ENCODE measurements around the gene SIGLEC6. TPM values are rescaled to one million over a fixed set of nuclear protein-coding genes. Genes with fewer than 3 reads are reported as not detected.

SIGLEC6 gene
- polyA plus RNA-seq (ENCODE audit: insufficient read length in 4 of 4), result under 1 TPM in 2 of 4 donors, not detected in 2; 0.14 to 0.23 TPM

DNA sequence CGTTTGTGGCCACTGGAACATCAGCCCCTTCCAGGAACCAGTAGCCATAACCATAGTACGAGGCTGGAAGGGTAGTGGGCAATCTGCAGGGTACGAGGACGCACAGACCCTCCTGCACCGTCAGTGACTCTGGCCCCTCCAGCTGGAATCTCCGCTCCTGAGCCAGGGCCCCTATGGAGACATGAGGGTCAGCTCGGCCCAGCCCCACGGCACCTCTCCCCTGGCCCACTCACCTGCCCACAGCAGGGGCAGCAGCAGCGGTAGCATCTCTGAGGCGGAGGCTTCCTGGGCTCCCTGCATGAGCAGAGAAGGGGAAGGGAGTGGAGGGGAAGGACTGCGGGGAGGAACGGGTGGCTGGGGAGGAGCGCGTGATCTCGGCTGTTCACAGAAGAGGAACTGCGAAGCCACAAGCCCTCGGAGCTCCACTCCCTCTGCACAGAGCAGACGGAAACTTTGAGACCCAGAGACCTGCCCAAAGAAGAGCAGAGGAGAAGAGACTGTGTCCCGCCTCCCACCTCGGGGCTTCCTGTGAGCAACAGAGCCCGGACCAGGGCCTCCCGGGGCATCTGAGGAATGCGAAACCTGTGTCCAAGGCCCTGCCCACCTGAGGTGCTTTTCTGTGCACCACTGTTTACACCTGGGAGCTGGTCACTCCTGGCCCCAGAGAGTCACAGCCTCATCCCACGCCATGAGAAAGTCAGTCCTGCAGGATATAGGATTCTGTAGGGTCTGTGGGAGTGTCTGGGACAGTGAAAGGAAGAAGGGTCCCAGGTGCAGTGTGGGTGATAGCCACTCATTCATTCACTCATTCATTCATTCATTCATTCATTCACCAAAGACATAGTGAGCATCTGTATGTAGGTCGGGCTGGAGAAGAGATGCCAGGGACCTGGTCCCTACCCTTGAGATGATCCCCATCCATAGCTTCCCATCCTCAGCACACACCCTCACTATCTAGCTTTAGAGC is at the start of gene SIGLEC6:
Gene SIGLEC6 (minus strand): TSS at position 322 of the 967 bp plus-strand sequence. CDS start 22 bp downstream, at position 300.
- DNase-seq (ENCODE audit: low read depth in 4 of 4, low spot score in 3 of 4), result no peak

GRCh38 chr19:51576850-51577249 is 45.4 kb upstream of the SIGLEC6 start:
- DNase-seq (ENCODE audit: low read depth in 4 of 4, low spot score in 3 of 4), result no peak

- DNase-seq (ENCODE audit: low read depth in 4 of 4, low spot score in 3 of 4), result no peak
Measured at GRCh38 chr19:51573331-51573730, 41.9 kb upstream of the SIGLEC6 start.

DNA sequence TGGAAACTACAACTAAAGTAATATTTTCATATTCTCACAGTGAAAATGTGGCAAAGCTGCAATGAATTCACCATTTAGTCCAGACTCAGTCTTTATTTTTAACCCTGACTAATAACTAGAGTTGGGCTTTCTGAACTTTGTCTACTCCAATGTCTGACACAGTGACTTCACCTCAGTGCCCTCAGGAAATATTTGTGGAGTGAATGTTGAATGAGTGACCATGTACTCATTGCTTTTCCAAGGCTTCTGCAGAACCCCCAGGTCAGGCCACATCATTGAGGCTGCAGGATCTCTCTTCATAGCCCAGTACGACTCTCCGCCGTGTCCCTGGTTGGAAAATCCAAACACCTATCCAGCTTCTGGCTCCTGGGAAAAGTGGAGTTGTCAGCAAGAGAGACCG is 41.4 kb upstream of the SIGLEC6 start:
- no peak for DNase-seq (ENCODE audit: low read depth in 4 of 4, low spot score in 3 of 4)

DNA sequence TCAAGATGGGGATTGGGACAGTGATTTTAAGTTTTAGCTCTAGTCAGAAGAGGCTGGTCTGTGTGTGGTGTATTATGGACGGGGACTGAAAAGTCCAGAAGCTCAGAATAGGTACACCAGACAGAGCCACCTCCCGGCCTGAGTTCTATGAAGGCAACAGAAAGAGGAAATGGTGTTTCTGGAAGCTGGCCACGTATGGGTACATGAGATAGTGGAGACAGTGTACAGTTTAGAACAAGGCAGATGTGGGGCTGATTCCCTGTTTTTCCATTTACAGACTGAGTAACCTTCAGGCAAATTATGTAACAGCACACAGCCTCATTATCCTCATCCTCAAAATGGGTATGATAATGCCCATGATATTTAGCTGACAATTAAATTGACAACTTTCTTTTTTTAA is 40.9 kb upstream of the SIGLEC6 start:
- no peak for DNase-seq (ENCODE audit: low read depth in 4 of 4, low spot score in 3 of 4)

- DNase-seq (ENCODE audit: low read depth in 4 of 4, low spot score in 3 of 4), result no peak
Measured at GRCh38 chr19:51571599-51571998, 40.1 kb upstream of the SIGLEC6 start.

- peak; percentile 94 to 98 (median 97) for DNase-seq (ENCODE audit: low read depth in 4 of 4, low spot score in 3 of 4)
Measured at GRCh38 chr19:51570962-51571575, 39.6 kb upstream of the SIGLEC6 start, which contains the start of gene ZNF175. Gene ZNF175, plus strand, starts transcription at chr19:51571283. Its CDS starts 2,047 bp downstream, at chr19:51573330.

- no peak for DNase-seq (ENCODE audit: low read depth in 4 of 4, low spot score in 3 of 4)
Measured at GRCh38 chr19:51568456-51568855, 37.0 kb upstream of the SIGLEC6 start.

DNA sequence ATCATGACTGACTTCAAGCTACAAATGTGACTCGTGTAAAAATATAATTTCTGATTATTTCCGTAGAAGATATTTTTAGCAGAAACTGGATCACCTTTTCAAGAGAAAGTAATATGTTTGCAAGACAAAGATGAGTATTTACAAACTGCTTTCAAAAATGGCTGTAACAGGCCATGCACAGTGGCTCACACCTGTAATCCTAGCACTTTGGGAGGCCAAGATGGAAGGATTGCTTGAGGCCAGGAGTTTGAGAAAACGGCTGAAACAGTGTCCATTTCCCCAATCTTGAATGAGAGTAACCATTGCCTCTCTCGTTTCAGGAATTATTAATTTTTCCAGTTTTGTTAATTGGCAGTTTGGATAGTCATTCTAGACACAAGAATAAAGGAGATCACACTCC is 36.1 kb upstream of the SIGLEC6 start:
- no peak for DNase-seq (ENCODE audit: low read depth in 4 of 4, low spot score in 3 of 4)

DNA sequence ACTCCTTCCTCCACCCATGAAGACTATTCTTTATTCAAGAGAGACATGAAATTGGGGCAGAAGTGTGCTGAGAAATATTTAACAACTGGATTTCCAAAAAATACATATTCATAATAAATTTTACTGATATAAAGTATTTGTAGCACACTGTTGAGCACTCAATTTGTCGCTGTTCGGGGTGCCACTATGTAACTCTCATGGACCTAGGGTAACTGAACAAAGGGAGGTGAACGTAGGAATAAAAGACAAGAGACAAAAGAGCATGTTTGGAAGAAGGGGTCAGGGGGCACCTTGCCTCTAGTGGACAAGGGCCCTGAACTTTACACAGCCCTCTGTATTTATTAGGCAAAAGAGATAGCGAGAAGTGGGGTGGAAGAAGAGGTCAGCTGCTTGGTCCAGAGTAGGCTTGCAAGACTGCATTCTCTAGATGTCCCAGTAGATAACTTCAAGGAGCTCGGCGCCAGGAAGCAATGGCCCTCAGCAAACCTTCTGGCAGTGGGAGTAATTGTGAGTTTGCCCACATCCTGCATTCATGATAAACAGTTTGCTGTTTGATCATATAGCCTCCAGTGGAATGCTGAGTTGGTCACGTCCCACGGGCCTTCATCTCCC is 35.1 kb upstream of the SIGLEC6 start:
- no peak for DNase-seq (ENCODE audit: low read depth in 4 of 4, low spot score in 3 of 4)

GRCh38 chr19:51565583-51565982 is 34.1 kb upstream of the SIGLEC6 start:
- no peak for DNase-seq (ENCODE audit: low read depth in 4 of 4, low spot score in 3 of 4)

GRCh38 chr19:51564791-51565190 is 33.3 kb upstream of the SIGLEC6 start:
- no peak for DNase-seq (ENCODE audit: low read depth in 4 of 4, low spot score in 3 of 4)

- DNase-seq (ENCODE audit: low read depth in 4 of 4, low spot score in 3 of 4), result no peak
Measured at GRCh38 chr19:51560339-51560738, 28.9 kb upstream of the SIGLEC6 start.

GRCh38 chr19:51559240-51559639 is 27.8 kb upstream of the SIGLEC6 start:
- no peak for DNase-seq (ENCODE audit: low read depth in 4 of 4, low spot score in 3 of 4)

DNA sequence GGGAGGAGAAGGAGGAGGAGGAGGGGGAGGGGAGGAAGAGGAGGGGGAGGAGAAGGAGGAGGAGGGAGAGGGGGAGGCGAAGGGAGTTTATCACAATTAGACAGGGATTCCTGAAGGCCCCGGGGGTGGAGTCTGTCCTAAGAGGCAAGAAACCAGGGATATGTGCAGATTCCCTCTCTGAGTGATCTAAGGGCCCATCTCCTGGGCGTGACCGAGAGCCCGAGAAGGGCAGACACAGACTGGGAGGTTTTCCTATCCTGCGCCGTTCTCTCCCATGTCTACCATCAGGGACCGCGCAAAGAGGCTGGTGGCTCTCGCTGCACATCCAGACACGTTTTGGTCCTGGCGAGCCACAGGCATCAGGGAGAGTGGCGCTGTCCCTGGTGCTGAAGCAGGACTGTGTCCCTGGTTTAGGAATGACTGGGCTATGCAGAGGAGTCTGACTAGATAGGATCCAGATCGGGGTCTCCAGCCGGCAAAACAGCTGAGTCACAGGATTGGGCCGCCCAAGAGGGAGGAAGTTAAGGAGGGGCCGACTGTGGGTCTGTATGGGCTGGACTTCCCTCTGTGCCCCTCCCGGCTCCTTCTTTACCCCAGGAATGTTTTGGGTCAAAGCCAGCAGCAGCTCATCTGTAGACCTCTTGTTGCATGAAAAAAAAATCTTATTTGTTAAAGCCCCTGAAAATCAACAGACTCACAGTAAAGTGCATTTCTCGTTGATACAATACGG is 21.7 kb upstream of the SIGLEC6 start:
- peak; percentile 38 to 77 (median 60) for DNase-seq (ENCODE audit: low read depth in 4 of 4, low spot score in 3 of 4)

DNA sequence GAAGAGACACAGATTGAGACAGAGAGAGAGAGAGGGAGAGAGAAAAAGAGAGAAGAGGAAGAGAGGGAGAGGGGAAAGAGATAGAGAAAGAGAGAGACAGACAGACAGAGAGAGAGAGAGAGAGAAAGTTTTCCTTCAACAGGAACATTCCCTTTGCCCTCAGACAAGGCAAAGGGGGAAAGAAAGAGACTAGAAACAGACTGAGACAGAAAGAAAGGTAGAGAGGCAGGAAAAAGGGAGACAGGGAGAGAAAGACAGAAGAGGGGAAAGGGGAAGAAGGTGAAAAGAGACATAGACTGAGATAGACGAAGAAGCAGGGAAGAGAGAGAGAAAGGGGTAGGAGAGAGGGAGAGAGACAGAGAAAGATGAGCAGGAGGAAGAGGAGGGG is 21.1 kb upstream of the SIGLEC6 start:
- DNase-seq (ENCODE audit: low read depth in 4 of 4, low spot score in 3 of 4), result no peak

- no peak for DNase-seq (ENCODE audit: low read depth in 4 of 4, low spot score in 3 of 4)
Measured at GRCh38 chr19:51551673-51552432, 20.4 kb upstream of the SIGLEC6 start.

DNA sequence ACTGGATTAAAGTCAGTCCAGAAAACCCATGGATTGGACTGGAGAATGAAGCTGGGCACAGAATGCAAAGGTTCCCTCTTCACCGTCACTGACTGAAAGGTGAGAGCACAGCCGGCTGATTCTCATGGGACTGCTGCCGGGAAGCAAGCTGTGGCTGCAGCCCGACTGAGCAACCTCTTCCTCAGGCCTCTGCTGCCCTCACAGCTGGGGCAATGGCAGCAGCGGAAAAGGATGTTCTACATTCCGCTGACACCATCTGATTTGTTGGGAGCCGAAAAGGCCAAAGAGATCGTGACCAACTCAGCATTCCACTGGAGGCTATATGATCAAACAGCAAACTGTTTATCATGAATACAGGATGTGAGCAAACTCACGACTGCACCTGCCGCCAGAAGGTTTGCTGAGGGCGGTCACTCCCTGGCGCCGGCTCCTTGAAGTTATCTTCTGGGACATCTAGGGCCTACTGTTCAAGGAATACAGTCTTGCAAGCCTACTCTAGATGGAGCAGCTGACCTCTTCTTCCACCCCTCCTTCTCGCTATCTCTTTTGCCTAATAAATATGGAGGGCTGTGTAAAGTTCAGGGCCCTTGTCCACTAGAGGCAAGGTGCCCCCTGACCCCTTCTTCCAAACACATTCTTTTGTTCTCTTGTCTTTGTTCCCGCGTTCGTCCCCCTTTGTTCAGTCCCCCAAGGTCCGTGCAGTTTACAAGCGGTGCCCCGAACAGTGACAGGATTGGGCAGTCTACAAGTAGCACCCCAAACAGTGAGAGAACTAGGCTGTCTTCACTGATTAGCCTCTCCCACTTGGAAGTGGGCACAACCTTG is 19.6 kb upstream of the SIGLEC6 start:
- DNase-seq (ENCODE audit: low read depth in 4 of 4, low spot score in 3 of 4), result no peak

Measured in left renal pelvis (tissue), 4 donors.